Mammary epithelial cell (primary cell): Measurements from ENCODE around the gene IQGAP2.

ENCODE experiments used
- EZH2 ChIP-seq: IDR thresholded peaks from 2 replicates; pipeline ENCODE4 v1.6.1; 2012; ENCODE audit warnings: low read length, inconsistent platforms, borderline replicate concordance
- TF ChIP-seq, protein P1 (sequence below), 2 donors: IDR thresholded peaks in 1 of 2; conservative IDR thresholded peaks in 1 of 2; 2 replicates each; pipeline ENCODE4 v1.5.1; 2011 to 2012; ENCODE audit warnings: inconsistent platforms in 2 of 2, low read length in 2 of 2, mild to moderate bottlenecking in 2 of 2, control low read depth in 1 of 2, low read depth in 1 of 2; ENCODE audit not compliant: insufficient read depth in 1 of 2; ENCODE audit errors: extremely low read depth in 1 of 2

DNA sequence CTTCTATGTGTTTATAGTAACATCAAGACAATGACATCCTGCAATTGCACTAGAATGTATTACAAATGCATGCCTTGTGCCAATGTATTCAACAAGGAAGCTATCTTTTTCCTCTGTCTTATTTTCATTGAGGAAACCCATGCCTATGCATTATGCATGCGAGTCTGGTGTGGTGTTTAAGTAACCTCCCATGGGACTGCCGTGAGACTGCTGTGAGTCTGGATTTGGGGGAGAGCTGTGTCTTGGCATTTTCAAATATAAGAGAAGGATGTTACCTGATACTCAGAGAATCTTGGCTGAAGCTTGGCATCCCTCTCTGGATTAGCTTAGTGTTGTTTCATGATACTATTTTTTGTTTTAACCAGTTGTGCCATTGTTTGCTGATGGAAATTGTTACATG, 121.8 kb downstream of the IQGAP2 start:
- TF ChIP-seq, protein P1, sequence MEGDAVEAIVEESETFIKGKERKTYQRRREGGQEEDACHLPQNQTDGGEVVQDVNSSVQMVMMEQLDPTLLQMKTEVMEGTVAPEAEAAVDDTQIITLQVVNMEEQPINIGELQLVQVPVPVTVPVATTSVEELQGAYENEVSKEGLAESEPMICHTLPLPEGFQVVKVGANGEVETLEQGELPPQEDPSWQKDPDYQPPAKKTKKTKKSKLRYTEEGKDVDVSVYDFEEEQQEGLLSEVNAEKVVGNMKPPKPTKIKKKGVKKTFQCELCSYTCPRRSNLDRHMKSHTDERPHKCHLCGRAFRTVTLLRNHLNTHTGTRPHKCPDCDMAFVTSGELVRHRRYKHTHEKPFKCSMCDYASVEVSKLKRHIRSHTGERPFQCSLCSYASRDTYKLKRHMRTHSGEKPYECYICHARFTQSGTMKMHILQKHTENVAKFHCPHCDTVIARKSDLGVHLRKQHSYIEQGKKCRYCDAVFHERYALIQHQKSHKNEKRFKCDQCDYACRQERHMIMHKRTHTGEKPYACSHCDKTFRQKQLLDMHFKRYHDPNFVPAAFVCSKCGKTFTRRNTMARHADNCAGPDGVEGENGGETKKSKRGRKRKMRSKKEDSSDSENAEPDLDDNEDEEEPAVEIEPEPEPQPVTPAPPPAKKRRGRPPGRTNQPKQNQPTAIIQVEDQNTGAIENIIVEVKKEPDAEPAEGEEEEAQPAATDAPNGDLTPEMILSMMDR (conservative IDR thresholded peaks at IDR 0.05 in 1 of 2, IDR thresholded peaks at IDR 0.05 in 1 of 2; ENCODE audit: extremely low read depth in 1 of 2, insufficient read depth in 1 of 2, low read depth in 1 of 2, low read length in 2 of 2): no peak
- no peak for TF ChIP-seq EZH2
